H54 (cell line): ENCODE measurements around the gene BTNL9.
"Not testable (repeated sequence)": the region's sequence is repeated elsewhere in the genome, so short reads cannot be mapped to it uniquely, and the experiment has no call there.

Experiments used
- DNase-seq: peaks from one replicate; pipeline ENCODE4 v3.0.0; 2011; ENCODE audit warnings: low spot score, mixed read lengths; ENCODE audit not compliant: insufficient read length
- FAIRE-seq: peaks from 3 replicates; lab custom pipeline; 2011; peaks lifted over from hg19 to GRCh38; lab: Jason Lieb, UNC
- POLR2A ChIP-seq: IDR thresholded peaks from 2 replicates; pipeline ENCODE4 v1.6.1; 2011; ENCODE audit warnings: low read depth, mild to moderate bottlenecking, low read length

BTNL9 gene

DNA sequence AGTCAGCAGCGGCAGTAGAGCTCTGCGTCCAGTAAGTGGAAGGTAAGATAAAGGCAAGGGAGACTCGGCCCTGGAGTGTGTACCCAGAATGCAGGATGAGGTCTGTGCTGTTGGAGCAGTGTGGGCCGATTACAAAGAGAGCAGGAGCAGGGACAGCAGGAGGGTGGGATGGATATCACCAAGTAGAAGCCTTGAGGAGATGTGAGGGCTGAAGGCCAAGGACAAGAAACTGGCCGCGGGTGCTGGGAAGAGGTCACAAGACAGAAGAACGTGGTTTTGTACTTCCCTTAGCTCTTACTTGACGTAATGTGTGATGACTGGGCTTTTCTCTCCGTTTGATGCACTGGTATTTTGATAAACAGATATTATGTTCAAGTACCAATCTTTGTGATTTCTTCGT lies 47.2 kb downstream of the BTNL9 start:
- no peak for FAIRE-seq
- no peak for DNase-seq
- no peak for TF ChIP-seq POLR2A

DNA sequence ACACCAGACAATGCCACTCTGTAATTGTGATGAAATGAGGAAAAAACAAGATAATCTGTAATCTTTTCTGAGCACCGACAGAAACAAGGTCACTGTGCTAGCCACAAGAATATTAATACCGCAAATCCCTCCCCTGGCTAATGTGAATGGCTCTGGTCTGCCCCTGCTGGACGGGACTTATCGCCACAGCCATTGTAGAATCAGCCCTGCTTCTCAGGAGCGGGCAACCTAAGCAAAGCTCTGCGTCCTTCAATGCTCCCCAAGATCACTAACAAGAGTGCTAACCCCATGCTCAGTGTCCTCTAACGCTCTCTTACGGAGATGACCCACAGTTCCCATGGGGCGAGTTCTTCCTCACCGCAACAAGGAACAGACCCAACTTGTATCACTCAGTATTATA lies 48.2 kb downstream of the BTNL9 start:
- TF ChIP-seq POLR2A: no peak
- FAIRE-seq (no peak), DNase-seq (peak; percentile 49)

DNA sequence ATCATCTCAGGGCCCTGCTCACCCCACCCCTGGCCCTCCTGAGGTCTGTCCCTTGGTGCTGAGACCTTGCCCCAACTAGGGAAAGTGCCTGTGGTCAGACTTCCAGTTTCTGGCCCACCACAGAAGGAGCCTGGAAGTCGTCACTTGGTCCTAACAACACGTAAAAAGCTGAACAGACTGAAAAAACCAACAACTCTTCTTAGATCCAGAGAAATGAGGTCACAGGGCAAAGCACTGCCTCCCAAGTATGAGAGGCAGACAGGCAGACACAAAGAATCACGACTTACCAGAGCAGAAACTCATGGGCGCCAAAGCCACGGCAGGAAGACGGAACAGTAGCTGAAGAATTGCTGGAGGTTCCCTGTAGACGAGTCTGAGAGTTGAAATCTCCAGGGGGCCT lies 52.4 kb downstream of the BTNL9 start:
- no peak for TF ChIP-seq POLR2A
- FAIRE-seq: no peak
- no peak for DNase-seq

DNA sequence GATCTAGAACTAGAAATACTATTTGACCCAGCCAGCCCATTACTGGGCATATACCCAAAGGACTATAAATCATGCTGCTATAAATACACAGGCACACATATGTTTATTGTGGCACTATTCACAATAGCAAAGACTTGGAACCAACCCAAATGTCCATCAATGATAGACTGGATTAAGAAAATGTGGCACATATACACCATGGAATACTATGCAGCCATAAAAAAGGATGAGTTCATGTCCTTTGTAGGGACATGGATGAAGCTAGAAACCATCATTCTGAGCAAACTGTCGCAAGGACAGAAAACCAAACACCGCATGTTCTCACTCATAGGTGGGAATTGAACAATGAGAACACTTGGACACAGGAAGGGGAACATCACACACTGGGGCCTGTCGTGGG lies 55.1 kb downstream of the BTNL9 start:
- FAIRE-seq, DNase-seq: not testable (repeated sequence)

DNA sequence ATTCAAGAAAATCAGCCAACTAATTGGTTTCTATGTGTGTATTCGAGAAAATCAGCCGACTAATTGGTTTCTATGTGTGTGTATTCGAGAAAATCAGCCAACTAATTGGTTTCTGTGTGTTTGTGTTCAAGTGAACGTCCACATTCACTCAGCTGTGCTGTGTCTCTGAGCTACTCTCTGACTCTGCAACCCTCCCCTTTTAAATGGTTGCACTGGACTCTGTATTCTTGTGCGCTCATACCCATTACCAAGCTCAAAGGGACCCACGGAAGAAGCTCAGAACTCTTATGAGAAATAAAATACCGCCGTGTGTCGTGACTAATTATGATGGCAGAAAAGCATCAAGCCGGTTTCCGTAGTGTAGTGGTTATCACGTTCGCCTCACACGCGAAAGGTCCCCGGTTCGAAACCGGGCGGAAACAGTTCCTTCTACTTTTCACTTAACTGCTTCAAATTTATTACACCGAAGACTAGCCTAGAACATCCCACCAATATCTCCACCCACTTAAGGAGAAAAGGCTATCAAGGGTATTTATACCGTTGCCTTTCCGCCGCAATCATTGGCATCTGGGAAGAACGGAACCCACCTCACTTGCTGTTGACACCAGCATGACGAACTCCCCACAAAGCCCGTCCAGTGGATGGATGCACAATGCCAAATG lies 56.8 kb downstream of the BTNL9 start:
- DNase-seq: not testable (repeated sequence)
- FAIRE-seq: peak; percentile 90

DNA sequence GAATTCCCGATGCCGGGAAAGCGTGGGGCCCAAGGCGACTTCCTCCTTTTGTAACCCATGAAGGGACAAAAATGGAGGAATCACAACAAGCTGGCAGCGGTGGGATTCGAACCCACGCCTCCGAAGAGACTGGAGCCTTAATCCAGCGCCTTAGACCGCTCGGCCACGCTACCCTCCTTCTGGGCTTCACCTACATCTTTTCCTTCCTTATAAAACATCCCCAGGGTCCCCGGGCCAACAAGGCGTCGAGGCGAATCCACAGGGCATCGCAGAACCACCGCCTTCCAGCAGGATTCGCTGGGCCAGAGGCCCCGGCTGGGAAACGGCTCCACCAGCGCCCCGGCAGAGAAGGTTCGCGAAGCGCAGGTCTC lies 57.3 kb downstream of the BTNL9 start:
- FAIRE-seq, DNase-seq: not testable (repeated sequence)

DNA sequence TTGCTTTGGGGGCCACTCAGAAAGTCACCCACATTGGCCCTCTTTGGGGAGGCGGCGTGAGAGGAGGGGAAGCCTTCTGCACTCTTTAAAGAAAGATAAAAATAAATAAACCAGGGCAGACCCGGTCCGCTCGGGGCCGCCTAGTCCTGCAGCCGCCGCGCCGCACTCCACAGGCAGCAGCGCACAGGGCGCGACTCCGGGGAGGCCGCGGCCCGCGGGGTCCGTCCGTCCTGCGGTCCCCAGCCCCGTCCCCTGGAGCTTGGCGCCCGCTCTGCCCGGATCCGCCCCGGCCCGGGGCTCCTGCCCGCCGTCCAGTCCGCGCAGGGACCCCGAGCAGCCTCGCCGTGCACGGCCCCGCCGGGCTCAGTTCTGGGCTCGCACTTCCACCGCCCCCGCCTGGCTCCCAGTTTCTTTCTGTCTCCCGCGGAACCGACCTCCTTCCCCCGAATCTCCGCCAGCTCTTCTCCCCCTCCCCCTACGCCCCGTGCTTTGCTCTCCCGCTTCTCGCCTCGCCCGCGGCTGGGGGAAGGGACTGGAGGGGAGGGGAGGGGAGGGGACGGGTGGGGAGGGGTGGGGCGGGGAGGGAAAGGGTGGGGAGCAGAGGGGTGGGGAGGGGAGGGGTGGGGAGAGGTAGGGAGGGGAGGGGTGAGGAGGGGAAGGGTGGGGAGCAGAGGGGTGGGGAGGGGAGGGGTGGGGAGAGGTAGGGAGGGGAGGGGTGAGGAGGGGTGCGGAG lies 57.9 kb downstream of the BTNL9 start:
- not testable (repeated sequence) for DNase-seq, FAIRE-seq

DNA sequence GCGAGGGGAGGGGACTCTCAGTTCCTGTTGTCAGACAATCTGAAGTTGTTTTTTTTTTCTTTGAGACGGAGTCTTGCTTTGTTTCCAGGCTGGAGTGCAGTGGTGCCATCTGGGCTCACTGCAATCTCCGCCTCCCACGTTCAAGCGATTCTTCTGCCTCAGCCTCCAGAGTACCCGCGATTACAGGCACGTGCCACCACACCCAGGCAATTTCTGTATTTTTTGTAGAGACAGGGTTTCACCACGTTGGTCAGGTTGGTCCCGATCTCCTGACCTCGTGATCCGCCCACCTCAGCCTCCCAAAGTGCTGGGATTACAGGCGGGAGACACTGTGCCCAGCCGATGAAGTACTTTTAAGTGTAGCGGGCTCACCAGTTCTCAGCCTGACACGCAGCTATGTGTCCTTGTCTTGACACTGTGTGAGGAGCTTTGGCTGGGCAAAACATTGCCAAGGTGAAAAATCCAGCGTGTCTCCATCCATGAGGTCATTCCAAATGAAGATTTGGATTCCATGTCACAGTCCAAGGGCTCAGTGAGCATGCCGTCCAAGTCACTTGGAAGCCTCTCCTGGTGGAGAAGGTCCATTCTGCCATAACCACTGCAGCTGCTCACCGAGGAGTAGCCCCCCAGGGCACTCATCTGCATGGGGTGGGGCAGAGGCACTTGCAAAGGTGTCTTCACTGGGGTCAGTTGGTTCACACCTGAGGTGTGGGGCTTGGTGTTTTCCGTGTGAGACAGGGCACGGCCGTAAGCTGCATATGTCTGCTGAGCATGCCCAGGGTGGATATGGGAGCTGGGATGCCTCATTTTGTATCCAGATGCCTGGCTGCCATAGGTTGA lies 58.9 kb downstream of the BTNL9 start:
- no peak for TF ChIP-seq POLR2A
- no peak for DNase-seq
- FAIRE-seq: no peak

DNA sequence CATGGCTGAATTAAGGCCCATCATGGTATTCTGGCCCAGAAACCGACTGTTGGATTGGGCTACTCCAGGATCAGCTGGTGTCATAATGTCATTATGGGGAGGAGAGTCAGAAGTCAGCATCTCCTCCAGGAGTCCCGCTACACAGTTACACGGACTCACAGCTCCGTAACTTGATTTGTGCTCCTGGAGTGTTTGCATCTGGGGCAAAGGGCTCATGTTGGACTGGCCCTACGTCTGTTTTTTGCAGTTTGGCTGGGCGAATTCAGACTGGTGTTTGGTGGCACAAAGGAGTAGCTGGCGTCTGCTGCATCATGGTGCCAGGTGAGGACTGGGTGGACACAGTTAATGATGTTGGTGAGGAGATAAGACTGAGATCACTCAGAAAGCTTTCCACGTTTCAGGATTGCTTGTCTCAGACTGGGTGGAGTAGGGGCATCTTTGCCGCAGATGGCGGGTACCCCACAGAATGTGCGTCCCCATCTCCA lies 59.6 kb downstream of the BTNL9 start:
- DNase-seq (no peak), FAIRE-seq (no peak)

DNA sequence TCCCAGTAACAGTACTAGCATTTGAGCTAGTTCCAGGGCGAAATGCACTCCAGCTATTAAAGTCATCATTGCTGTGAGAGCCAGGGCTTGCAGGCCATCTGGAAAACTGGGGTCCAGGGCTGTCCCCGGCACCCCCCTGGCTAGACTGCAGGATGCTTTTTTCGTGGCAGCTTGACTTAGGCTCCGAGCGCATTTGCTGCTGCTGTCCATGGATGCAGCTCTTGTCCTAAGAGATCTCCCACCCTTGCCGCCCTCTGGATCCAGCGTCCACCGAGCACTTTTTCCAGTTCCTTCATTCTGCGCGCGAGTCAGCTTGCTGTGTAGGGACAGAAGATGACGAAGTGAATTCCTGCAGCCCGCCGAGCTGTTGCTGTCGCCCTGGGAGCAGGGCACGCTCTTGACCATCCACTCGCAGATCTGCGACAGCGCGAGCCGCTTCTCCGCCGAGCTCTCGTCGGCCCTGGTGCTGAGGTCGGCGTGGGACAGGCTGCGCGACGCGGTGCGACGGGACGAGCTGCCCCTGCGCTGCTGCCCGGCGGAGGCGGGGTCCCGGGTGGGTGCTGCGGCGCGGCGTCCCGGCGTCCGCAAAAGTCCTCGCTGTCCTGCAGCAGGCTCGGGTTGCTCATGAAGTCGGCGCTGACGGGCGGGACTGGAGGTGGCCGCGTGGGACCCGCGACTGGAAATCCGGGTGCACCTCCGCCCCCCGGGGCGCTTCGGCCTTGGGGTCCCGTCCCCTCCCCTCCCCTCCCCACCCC lies 60.2 kb downstream of the BTNL9 start:
- DNase-seq: no peak
- FAIRE-seq: no peak
- no peak for TF ChIP-seq POLR2A

More for the DNA sequence above, 59.6 kb downstream of the BTNL9 start:
- TF ChIP-seq POLR2A: no peak

DNA sequence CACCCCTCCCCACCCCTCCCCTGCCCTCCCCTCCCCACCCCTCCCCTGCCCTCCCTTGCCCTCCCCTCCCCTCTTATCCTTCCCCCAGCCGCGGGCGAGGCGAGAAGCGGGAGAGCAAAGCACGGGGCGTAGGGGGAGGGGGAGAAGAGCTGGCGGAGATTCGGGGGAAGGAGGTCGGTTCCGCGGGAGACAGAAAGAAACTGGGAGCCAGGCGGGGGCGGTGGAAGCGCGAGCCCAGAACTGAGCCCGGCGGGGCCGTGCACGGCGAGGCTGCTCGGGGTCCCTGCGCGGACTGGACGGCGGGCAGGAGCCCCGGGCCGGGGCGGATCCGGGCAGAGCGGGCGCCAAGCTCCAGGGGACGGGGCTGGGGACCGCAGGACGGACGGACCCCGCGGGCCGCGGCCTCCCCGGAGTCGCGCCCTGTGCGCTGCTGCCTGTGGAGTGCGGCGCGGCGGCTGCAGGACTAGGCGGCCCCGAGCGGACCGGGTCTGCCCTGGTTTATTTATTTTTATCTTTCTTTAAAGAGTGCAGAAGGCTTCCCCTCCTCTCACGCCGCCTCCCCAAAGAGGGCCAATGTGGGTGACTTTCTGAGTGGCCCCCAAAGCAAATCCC lies 61.1 kb downstream of the BTNL9 start:
- DNase-seq, FAIRE-seq: not testable (repeated sequence)

DNA sequence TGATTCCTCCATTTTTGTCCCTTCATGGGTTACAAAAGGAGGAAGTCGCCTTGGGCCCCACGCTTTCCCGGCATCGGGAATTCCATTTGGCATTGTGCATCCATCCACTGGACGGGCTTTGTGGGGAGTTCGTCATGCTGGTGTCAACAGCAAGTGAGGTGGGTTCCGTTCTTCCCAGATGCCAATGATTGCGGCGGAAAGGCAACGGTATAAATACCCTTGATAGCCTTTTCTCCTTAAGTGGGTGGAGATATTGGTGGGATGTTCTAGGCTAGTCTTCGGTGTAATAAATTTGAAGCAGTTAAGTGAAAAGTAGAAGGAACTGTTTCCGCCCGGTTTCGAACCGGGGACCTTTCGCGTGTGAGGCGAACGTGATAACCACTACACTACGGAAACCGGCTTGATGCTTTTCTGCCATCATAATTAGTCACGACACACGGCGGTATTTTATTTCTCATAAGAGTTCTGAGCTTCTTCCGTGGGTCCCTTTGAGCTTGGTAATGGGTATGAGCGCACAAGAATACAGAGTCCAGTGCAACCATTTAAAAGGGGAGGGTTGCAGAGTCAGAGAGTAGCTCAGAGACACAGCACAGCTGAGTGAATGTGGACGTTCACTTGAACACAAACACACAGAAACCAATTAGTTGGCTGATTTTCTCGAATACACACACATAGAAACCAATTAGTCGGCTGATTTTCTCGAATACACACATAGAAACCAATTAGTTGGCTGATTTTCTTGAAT lies 62.0 kb downstream of the BTNL9 start:
- FAIRE-seq: peak; percentile 80
- not testable (repeated sequence) for DNase-seq

DNA sequence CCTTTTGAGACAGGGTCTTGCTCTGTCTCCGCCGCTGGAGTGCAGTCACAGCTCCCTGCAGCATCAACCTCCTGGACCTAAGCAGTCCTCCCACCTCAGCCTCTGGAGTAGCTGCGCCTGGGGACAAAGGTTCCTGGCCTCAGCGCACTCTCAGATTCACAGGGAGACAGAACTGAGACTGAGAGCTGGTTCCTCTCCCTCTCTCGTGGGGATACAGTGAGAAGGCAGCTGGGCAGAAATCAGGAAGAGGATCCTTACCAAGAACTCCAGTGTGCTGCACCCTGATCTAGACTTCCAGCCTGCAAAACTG lies 64.1 kb downstream of the BTNL9 start:
- not testable (repeated sequence) for DNase-seq, FAIRE-seq

DNA sequence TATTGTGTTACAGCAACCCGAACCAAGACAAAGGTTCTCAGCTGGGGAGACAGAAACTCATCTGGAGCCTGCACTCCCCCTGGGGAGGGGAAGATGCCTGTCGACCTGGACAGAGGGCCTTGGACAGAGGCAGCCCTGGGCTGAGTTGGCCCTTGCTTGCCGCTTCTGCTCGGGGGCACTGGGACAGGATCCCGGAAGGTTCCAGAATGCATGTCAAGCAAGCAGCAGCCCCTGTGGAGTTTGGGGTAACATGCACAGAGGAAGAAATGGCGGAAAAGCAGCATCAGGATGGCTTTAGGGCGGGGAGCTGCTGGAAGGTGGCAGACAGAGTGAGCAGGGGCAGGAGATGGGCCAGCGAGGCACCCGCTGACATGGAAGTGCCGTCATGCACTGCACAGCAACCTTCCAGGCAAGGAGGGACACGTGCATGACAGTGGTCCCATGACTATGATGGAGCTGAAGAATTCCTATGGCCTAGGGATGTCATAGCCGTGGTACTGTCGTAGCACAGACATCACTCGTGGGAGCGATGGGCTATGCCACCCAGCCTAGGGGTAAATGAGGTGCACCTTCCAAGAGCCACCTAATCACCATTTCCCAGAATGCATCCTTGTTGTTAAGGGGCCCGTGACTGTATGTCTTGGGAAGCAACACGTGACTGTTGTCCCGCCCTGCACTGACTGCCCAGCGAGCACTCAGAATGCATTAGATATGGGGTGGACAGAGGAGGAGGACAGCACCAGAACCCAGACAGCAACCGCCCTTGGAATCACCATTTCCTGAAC lies 64.7 kb downstream of the BTNL9 start:
- not testable (repeated sequence) for FAIRE-seq, DNase-seq
